Right lobe of liver (tissue), 4 donors: ENCODE results near the gene ANAPC2.

Source experiments
- CTCF ChIP-seq, 4 donors: fragments of 200-600 bp in 3 of 4; fragments of 450-650 bp in 1 of 4; IDR thresholded peaks; one replicate each; pipeline versions ENCODE4 v1.5.1 to v1.8.0; 2016 to 2022; ENCODE audit warnings: antibody characterized with exemption in 4 of 4, mild to moderate bottlenecking in 2 of 4
- POLR2A ChIP-seq: fragments of 450-650 bp; IDR thresholded peaks from one replicate; pipeline ENCODE4 v1.6.1; 2017; ENCODE audit warnings: antibody characterized with exemption, mild to moderate bottlenecking
- donor health status: DM: no; HTN: no; CAD: no.
- donor health status: DM: no; HTN: no; CAD: no.
- donor health status: DM: no; HTN: yes; CAD: no.

- TF ChIP-seq CTCF (IDR thresholded peaks at IDR 0.05), result no peak
- no peak for TF ChIP-seq POLR2A
These were observed 26.5 kb downstream of the ANAPC2 start for GRCh38 chr9:137161558-137162486.
